Mesenchymal stem cell (in vitro differentiated cells and primary cell): ENCODE data around the gene SLC24A3.

Experiments
- DNase-seq: peaks from one replicate; pipeline ENCODE4 v3.0.0-alpha.2; 2013
- H2AFZ ChIP-seq: one replicate; pipeline ENCODE4 v1.6.1; 2013; ENCODE audit warnings: low read depth, mild to moderate bottlenecking, control low read depth, inconsistent platforms, low read length, moderate library complexity
- H2AK5ac ChIP-seq: 2 replicates; pipeline ENCODE4 v1.6.1; 2013; ENCODE audit warnings: low read length, moderate library complexity, mild to moderate bottlenecking, inconsistent platforms; ENCODE audit not compliant: severe bottlenecking
- H2BK120ac ChIP-seq: one replicate; pipeline ENCODE4 v1.6.1; 2013; ENCODE audit warnings: low read depth, mild to moderate bottlenecking, inconsistent platforms, low read length, moderate library complexity
- H2BK12ac ChIP-seq, 2 experiments: one replicate each; pipeline ENCODE4 v1.6.1; 2013; ENCODE audit warnings: inconsistent platforms in 2 of 2, low read length in 2 of 2, mild to moderate bottlenecking in 2 of 2, moderate library complexity in 2 of 2, control low read depth in 1 of 2
- H2BK15ac ChIP-seq: one replicate; pipeline ENCODE4 v1.6.1; 2013; ENCODE audit warnings: mild to moderate bottlenecking, low read depth, inconsistent platforms; ENCODE audit not compliant: poor library complexity, severe bottlenecking
- H2BK5ac ChIP-seq: 2 replicates; pipeline ENCODE4 v1.6.1; 2013; ENCODE audit warnings: low read depth, mild to moderate bottlenecking, low read length, control low read depth, inconsistent platforms; ENCODE audit not compliant: poor library complexity, severe bottlenecking
- H3K14ac ChIP-seq, 2 experiments: one replicate each; pipeline ENCODE4 v1.6.1; 2013; ENCODE audit warnings: inconsistent platforms in 2 of 2, low read length in 2 of 2, control low read depth in 1 of 2, mild to moderate bottlenecking in 1 of 2, moderate library complexity in 1 of 2
- H3K18ac ChIP-seq, 2 experiments: one replicate each; pipeline ENCODE4 v1.6.1; 2013; ENCODE audit warnings: inconsistent platforms in 2 of 2, low read length in 2 of 2, control low read depth in 1 of 2, low read depth in 1 of 2, mild to moderate bottlenecking in 1 of 2
- H3K23ac ChIP-seq, 2 experiments: one replicate each; pipeline ENCODE4 v1.6.1; 2013; ENCODE audit warnings: inconsistent platforms in 2 of 2, low read length in 2 of 2, mild to moderate bottlenecking in 2 of 2, moderate library complexity in 2 of 2, control low read depth in 1 of 2
- H3K27ac ChIP-seq: 2 replicates; pipeline ENCODE4 v1.5.1; 2013; ENCODE audit warnings: mild to moderate bottlenecking, moderate library complexity, low read length, control low read depth, inconsistent platforms; ENCODE audit not compliant: poor library complexity, severe bottlenecking
- H3K27me3 ChIP-seq, 2 experiments: 2 replicates each; pipeline versions ENCODE4 v1.6.1 to v1.7.0; 2013; ENCODE audit warnings: low read length in 2 of 2, mild to moderate bottlenecking in 2 of 2, moderate library complexity in 2 of 2, control low read depth in 1 of 2, inconsistent platforms in 1 of 2; ENCODE audit not compliant: control insufficient read depth in 1 of 2, insufficient read depth in 1 of 2
- H3K36me3 ChIP-seq, 2 experiments: 2 replicates each; pipeline versions ENCODE4 v1.6.1 to v1.7.0; 2013; ENCODE audit warnings: low read length in 2 of 2, control low read depth in 1 of 2, inconsistent platforms in 1 of 2, low read depth in 1 of 2, mild to moderate bottlenecking in 1 of 2; ENCODE audit not compliant: insufficient read depth in 2 of 2, control insufficient read depth in 1 of 2
- H3K4ac ChIP-seq, 2 experiments: one replicate each; pipeline ENCODE4 v1.6.1; 2013; ENCODE audit warnings: inconsistent platforms in 2 of 2, low read length in 2 of 2, mild to moderate bottlenecking in 2 of 2, moderate library complexity in 2 of 2, control low read depth in 1 of 2, low read depth in 1 of 2
- H3K4me1 ChIP-seq: 2 replicates; pipeline ENCODE4 v1.6.1; 2013; ENCODE audit warnings: low read depth, low read length, control low read depth; ENCODE audit not compliant: control insufficient read depth, insufficient read depth
- H3K4me2 ChIP-seq: 2 replicates; pipeline ENCODE4 v1.6.1; 2013; ENCODE audit warnings: low read length, mild to moderate bottlenecking, inconsistent platforms; ENCODE audit not compliant: poor library complexity, severe bottlenecking
- H3K4me3 ChIP-seq, 2 experiments: 2 replicates each; pipeline versions ENCODE4 v1.5.1 to v1.7.0; 2013; ENCODE audit warnings: low read length in 2 of 2, mild to moderate bottlenecking in 2 of 2, control low read depth in 1 of 2, low read depth in 1 of 2; ENCODE audit not compliant: insufficient read depth in 1 of 2
- H3K79me1 ChIP-seq: replicated peaks from 2 replicates; pipeline ENCODE4 v1.6.1; 2013; ENCODE audit warnings: mild to moderate bottlenecking, control low read depth, low read length, inconsistent platforms; ENCODE audit not compliant: poor library complexity, severe bottlenecking
- H3K9ac ChIP-seq: 2 replicates; pipeline ENCODE4 v1.7.0; 2013; ENCODE audit warnings: mild to moderate bottlenecking, low read length, moderate library complexity
- H3K9me3 ChIP-seq: 2 replicates; pipeline ENCODE4 v1.7.0; 2013; ENCODE audit warnings: mild to moderate bottlenecking, low read length; ENCODE audit not compliant: control insufficient read depth
- H4K8ac ChIP-seq: one replicate; pipeline ENCODE4 v1.6.1; 2013; ENCODE audit warnings: inconsistent platforms, mild to moderate bottlenecking, low read length, moderate library complexity
- H4K91ac ChIP-seq: one replicate; pipeline ENCODE4 v1.6.1; 2013; ENCODE audit warnings: mild to moderate bottlenecking, low read length, inconsistent platforms
- WGBS: methylation state at CpG from one replicate; pipeline ENCODE4 v1.1.7; 2013; ENCODE audit warnings: mixed read lengths; 5-methylcytosine and 5-hydroxymethylcytosine counted together

The SLC24A3 gene

DNA sequence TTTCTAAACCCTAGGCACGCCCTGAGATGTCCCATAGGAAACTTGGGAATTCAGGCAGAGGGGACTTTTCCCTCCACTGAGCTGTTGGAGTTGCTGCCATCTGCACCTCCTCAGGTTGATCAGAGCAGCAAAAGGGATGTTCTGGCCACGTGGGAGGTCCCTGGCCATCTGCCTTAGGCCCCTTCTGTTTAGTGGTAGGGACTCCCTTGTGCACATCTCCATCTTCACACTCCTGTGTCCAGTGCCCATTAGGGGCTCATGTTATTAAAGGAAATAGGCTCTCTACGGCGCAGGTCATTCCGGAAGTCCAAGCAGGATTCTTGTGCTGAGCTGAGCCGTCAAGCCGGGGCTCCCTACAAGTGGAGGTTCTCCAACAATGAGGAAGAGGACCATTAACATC is 307.8 kb downstream of the SLC24A3 start:
- no peak overlapping the region for H2BK15ac ChIP-seq
- no peak overlapping the region for H3K4ac ChIP-seq
- no peak overlapping the region for H2BK12ac ChIP-seq
- no peaks in the 10 kb centered on the region for H3K36me3 ChIP-seq
- H2AK5ac ChIP-seq: no peak overlapping the region
- H4K8ac ChIP-seq: no peak overlapping the region
- no peak for DNase-seq
- no peak overlapping the region for H3K4me3 ChIP-seq
- WGBS: 75% methylated on average over 7 of the region's 7 CpGs
- H2BK120ac ChIP-seq: no peak overlapping the region
- no peak overlapping the region for H2AFZ ChIP-seq
- H3K9ac ChIP-seq: no peak overlapping the region
- H3K9me3 ChIP-seq: no peaks in the 10 kb centered on the region
- H3K14ac ChIP-seq: no peak overlapping the region
- no peak overlapping the region for H2BK5ac ChIP-seq
- no peaks in the 10 kb centered on the region for H3K79me1 ChIP-seq
- H4K91ac ChIP-seq: no peak overlapping the region
- H3K4me2 ChIP-seq: no peak overlapping the region
- H3K27me3 ChIP-seq: peaks cover 0 to 29% of the 10 kb centered on the region in 2 experiments
- no peaks in the 10 kb centered on the region for H3K4me1 ChIP-seq
- no peak overlapping the region for H3K27ac ChIP-seq
- no peak overlapping the region for H3K18ac ChIP-seq
- no peak overlapping the region for H3K23ac ChIP-seq

DNA sequence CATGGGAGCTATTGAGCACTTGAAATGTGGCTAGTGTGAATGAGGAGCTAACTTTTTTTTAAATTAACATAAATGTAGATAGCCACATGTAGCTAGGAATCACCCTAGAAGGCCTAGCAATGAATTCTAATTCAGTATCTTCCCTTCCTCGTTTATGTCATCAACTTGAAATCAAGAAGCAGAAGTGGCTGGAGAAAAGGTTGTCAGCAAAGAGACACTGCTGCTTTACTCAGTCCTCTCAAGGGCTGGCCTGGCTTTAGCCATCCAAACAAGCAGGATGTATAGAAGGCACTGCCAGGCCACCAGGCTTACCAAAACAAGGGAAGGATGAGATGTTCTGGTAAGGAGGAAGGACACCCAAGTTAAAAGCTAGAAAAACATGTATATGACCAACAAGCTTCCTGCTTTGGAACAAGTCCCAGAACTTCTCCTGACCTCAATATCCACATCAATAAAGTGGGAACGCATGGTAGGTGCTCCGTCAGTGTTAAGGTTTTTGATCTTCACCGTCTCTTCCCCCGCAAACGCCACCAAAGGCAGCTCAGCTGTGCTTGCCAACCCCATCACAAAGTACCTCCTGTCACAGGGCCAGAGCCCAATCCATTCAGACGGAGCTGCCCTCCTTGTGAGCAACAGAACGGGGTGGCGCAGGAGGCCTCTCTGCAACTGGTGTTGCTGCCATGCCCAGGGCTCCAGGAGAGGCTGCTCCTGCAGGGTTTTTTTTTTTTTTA is 309.8 kb downstream of the SLC24A3 start:
- Histone ChIP-seq H3K27me3 (peaks cover 0 to 26% of the 10 kb centered on the region in 2 experiments), H2AFZ (no peak overlapping the region), H2AK5ac (no peak overlapping the region), H3K79me1 (no peaks in the 10 kb centered on the region), H2BK5ac (no peak overlapping the region), H3K18ac (no peak overlapping the region), H4K8ac (no peak overlapping the region), H3K4me1 (no peaks in the 10 kb centered on the region), H3K4ac (no peak overlapping the region), H3K9ac (no peak overlapping the region), H2BK12ac (no peak overlapping the region), H3K9me3 (no peaks in the 10 kb centered on the region), H3K23ac (no peak overlapping the region), H2BK15ac (no peak overlapping the region), H3K4me3 (no peak overlapping the region), H3K36me3 (no peaks in the 10 kb centered on the region), H3K14ac (no peak overlapping the region), H2BK120ac (no peak overlapping the region), H4K91ac (no peak overlapping the region), H3K4me2 (no peak overlapping the region), H3K27ac (no peak overlapping the region)
- no peak for DNase-seq
- WGBS: 82% methylated on average over 8 of the region's 9 CpGs

DNA sequence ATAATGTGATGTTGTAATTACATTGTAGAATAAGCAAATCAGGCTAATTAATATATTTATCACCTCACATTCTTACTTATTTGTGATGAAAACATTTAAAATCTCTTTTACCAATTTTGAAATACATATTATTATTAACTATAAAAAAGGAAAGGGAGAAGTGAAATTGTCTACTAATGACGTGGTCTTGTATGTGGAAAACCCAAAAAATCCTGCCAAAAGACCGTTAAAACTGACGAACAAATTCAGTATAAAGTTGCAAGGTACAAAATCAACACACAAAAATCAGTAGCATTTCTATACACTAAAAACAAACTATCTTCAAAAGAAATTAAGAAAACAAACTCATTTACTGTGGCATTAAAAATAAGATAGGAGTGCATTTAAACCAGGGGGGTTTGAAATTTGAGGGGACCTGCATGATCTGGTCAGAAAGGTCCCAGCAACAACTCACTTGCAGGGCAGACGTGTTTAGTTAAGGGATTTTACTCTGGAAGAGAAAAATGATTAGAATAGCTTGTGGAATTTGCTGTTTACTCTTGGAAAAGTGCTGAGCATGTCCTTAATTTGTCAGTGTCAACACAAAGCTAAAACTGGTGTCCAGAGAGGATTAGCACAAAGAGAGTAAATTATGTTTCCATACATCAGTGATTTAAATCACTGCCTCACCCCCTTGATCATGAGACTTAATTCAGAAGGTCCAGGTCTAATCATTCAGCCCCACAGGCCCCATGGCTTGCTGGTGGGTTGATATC is 310.6 kb downstream of the SLC24A3 start:
- no peak overlapping the region for H2BK120ac ChIP-seq
- H3K14ac ChIP-seq: no peak overlapping the region
- H3K4ac ChIP-seq: no peak overlapping the region
- H3K18ac ChIP-seq: no peak overlapping the region
- 49% methylated on average over 3 of the region's 4 CpGs for WGBS
- peaks cover 0 to 26% of the 10 kb centered on the region in 2 experiments for H3K27me3 ChIP-seq
- no peaks in the 10 kb centered on the region for H3K79me1 ChIP-seq
- no peak overlapping the region for H4K91ac ChIP-seq
- no peak overlapping the region for H2BK5ac ChIP-seq
- no peaks in the 10 kb centered on the region for H3K9me3 ChIP-seq
- H2AK5ac ChIP-seq: no peak overlapping the region
- H3K27ac ChIP-seq: no peak overlapping the region
- H3K4me2 ChIP-seq: no peak overlapping the region
- no peak for DNase-seq
- H2BK12ac ChIP-seq: no peak overlapping the region
- H3K4me3 ChIP-seq: no peak overlapping the region
- no peak overlapping the region for H3K9ac ChIP-seq
- H4K8ac ChIP-seq: no peak overlapping the region
- no peak overlapping the region for H2BK15ac ChIP-seq
- no peak overlapping the region for H3K23ac ChIP-seq
- no peaks in the 10 kb centered on the region for H3K36me3 ChIP-seq
- no peaks in the 10 kb centered on the region for H3K4me1 ChIP-seq
- no peak overlapping the region for H2AFZ ChIP-seq

DNA sequence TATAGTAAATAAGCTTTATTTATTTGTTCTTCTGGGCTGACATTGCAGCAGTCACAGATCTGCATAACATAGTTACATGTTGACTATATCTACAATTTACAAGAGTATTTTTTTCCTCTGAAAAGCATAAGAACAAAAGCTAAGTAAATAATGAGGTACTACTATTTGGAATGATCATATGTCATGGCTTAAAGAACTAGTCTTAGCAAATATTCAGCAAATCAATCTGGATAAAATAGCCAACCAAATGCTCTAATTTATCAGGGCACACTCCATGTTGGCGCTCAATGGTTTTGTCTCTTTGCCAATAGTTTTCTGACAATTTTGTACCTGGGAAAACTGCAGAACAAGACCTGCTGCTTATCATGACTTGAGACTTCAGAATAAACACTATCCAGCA is 312.2 kb downstream of the SLC24A3 start:
- no peak overlapping the region for H4K8ac ChIP-seq
- no peak overlapping the region for H2BK12ac ChIP-seq
- no peaks in the 10 kb centered on the region for H3K79me1 ChIP-seq
- H3K9me3 ChIP-seq: no peaks in the 10 kb centered on the region
- no peak overlapping the region for H3K4me3 ChIP-seq
- H3K23ac ChIP-seq: no peak overlapping the region
- DNase-seq: no peak
- H2BK5ac ChIP-seq: no peak overlapping the region
- no peak overlapping the region for H2BK120ac ChIP-seq
- no peak overlapping the region for H4K91ac ChIP-seq
- no peak overlapping the region for H3K18ac ChIP-seq
- H3K27ac ChIP-seq: no peak overlapping the region
- H3K9ac ChIP-seq: no peak overlapping the region
- H3K14ac ChIP-seq: no peak overlapping the region
- H3K4me1 ChIP-seq: no peaks in the 10 kb centered on the region
- H3K27me3 ChIP-seq: peaks cover 0 to 11% of the 10 kb centered on the region in 2 experiments
- H3K4ac ChIP-seq: no peak overlapping the region
- no peaks in the 10 kb centered on the region for H3K36me3 ChIP-seq
- WGBS: 100% methylated on average over 1 of the region's 1 CpG
- no peak overlapping the region for H2AK5ac ChIP-seq
- no peak overlapping the region for H3K4me2 ChIP-seq
- H2AFZ ChIP-seq: no peak overlapping the region
- H2BK15ac ChIP-seq: no peak overlapping the region
